GM19025 (cell line): ENCODE results near the gene JAK3.

Experiments used
- ATAC-seq: cut with Tn5 transposase; IDR thresholded peaks from one replicate; pipeline ENCODE4 v1.9.1; 2021; ENCODE audit warnings: mild to moderate bottlenecking, low read depth, moderate library complexity; ENCODE audit not compliant: unreplicated experiment

Gene JAK3

DNA sequence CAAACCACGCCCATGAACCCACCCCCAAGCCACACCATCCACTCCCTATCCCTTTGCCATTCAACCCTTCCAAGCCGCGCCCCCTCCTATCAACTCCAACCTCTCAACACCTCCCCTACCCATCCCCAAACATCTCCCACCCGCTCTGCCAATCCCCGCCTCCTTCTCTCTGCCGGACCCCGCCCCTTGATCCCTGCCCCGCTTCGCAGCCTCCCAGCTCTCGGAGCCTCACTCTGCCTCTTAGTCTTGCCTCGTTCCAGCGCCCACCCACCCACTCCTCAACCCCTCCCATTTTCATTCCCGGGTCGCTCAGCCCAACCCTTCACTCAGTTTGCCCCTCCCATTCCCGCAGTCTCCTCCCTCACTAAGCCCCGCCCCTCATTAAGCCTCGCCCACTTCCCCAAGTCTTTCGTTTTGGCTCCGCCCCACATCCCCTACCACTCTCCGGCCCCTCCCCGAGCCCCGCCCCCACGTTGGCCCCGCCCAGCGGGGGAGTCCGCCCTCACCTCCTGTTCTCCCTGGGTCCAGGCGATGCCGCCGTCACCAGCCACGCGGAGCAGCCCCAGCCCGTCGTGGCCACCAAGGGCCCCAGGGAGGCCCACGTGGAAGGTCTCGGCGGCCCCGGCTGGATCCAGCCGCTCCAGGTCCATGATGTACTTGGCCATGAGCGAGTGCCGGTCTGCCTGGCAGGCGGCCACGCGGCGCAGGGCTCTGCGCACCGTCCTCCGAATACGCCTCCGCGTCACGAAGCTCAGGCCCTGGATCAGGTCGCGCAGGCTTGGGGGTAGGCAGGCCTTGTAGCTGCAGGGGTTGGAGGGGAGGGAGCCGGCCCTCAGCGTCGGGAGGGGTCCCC lies 5.7 kb downstream of the JAK3 start:
- no peak for ATAC-seq

DNA sequence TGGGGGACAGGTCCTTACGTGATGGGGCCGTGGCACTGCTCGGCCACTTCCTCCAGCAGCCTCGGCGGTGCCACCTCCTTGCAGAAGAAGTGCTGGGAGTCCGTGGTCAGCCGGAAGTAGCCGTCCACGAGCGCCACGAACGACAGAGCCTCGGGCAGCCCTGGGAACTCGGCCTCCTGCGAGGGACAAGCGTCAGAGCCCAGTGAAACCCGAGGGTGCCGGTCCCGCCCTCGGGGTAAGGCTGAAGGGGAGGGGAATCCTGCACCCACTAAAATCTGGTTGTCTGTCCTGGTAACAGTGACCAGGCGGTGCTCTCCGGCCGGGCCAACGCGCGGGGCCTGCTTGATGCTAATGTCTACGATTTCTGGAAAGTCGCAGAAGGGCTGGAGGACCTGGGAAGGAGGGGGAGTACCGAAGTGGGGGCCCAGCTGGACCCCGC lies 6.4 kb downstream of the JAK3 start:
- ATAC-seq, result no peak

DNA sequence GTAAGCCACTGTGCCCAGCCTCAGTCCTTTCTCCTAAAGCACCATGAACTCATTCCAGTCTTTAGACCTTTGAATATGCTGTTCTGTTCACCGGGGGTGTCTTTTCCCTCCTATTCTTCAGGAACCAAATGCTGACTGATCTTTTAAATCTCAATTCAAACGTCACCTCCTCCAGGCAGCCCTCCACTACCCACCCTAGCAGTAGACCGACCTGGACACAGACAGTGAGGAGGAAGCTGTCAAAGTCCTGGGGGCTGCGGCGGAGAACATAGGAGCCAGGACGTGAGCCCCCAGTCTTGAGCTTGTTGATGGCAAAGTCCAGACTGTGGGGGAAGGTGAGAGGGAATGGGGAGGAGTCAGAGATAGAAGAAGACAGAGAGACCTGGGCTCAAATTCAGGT lies 7.8 kb downstream of the JAK3 start:
- no peak for ATAC-seq

DNA sequence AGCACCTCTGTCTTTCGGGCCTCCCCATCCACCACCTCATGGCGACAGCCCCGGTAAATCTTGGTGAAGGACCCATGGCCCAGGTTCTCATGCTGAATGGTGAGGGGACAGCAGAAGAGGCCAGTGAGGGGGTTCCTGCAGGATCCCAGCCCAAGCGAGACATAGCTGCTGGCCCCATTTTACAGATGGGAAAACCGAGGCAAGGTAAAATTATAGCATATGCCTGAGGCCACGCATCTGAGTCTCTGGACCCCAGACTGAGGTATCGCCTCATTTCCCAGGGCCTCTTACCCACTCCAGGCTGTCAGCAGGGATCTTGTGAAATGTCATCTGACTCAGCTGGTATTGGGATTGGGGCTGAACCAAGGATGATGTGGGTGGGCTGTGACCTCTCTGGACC lies 9.8 kb downstream of the JAK3 start:
- no peak for ATAC-seq

DNA sequence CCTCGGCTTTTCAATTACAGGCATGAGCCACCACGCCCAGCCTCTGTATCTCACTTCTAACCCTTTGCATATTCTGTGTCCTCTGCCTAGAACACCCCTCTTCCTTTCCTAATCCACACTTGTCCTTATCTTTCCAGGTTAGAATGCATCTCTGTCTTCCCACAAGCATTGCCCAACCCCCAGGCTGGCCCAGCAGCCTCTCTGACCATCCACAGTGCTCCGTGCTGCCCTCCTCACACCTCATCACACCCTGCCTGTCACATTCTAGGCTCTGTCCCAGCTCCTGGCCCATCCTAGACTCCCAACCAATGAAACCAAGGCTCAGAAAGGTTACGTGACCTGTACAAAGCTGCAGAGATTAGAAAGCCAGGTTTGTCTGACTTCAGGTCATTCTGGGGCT lies 11.3 kb downstream of the JAK3 start:
- ATAC-seq, result no peak

DNA sequence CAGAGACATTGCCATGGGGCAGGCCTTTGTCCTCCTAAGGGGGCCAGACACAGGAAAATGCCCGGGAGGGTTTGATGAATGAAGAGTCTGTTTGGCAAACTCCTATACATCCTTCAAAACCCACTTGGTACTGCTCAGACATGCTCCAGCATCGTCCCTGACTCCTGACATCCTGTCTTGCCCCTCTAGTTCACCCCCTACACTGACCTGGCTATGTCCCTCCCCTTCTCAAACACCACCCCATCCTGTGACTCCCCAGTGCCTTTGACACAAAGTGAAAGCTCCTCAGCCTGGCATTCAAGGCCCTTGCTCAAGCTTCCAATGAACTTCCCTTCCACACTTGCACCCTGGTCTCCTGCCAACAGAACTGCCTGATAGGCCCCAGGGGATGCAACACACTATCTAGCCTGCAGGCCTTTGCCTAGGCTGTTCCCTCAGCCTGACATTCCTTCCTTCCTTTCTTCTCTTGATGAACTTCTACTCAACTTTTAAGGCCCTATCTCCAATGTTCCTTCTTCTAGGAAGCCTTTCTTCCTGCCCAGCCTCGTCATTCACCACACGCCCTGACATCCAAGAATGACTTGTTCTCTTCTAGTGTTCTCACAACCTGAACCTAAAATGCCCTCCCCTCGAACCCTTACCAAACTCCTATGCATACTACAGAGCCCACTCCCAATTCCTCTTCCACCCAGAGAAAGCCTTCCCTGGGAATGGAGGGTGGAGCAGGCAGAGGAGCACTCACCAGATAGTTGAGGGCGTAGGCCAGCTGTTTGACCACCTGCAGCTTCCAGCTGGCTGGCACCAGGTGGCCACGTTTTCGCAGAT lies 12.4 kb downstream of the JAK3 start:
- ATAC-seq, result no peak

DNA sequence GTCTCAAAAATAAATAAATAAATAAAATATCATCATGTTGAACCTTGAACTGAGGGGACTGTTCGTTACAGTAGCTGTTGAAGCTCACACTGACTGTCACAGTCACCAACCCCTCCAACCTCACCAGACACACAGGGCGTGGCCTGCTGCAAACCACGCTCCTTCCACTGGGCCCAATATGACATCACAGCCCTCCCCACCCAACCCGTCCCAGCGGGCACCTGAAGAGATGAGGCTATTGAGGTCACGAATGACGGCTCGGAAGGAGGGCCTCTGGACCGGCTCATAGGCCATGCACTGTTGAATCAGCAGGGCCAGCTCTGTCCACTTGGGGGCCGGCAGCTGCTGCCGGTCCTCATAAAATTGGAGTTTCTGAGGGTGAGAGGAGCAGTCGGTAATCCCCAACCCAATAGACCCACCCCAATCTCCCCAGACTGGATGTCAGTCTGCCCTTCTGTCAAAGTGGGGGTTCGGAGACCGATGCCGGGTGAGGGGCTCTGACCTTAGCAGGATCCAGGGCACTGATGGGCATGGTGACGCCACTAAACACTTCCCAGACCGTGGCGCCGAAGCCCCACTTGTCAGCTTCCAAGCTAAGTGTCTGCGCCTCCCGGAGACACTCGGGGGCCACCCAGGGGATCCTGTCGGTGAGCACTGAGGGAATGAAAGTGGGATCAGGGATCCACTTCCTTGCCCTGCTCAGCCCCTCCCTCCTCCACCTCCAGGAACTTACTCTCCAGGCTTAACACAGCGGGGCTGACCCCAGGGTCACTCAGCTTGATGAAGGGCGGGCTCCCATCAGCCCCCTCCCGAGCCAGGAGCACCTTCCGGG lies 13.2 kb downstream of the JAK3 start:
- ATAC-seq, result no peak

DNA sequence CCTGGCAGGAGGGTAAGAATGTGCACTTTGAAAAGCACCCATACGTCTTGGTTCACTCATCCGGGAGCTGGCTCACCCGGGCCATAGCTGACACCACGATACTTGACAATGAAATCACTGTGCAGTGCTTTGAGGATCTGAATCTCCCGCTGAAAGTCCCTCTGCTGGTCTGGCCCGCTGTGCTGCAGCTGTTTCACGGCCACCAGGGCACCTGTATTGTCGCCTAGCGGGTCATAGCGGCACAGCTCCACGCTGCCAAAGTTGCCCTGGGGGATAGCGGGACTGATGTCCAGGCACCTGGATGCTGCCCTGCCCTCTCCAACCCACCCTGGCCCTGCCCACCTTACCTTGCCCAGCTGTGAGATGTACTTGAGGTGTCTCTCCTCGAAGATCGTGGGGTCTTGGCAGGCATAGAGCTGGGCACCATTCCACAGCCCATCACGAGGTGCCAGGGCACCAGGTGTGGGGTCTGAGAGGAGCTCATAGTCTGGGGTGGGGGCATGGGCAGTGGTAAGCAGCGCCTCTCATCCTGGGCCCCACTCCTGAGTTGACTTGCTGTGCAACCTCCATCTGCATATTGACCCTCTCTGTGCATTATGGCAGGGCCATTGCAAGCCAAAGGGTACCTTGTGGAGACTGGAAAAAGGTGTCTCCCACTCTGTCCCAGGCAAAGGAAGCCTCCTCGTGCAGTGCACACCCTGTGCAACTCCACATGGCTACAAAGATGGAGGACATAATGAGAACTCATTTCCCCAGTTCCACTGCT lies 15.2 kb downstream of the JAK3 start:
- no peak for ATAC-seq

DNA sequence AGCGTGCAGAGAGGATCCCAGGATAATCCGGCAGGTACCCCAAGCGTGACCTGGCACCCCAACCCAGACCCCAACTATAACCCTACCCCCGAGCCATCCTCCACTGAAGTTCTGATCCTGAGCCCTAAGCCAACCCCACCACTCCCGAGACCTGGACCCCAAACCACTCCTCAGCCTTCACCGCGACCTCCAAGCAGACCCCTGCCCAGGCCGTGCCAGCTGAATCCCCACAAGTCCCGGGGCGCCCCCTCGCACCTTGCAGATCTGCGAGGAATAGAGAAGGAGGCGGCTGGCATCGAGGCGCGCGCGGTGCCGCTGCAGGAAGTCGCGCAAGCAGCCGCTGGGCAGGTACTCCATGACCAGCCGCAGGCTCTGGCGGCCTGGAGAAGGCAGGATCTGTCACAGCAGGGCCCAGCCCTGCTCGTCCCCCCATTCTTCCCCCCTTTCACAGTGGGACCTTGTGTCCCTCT lies 16.3 kb downstream of the JAK3 start:
- ATAC-seq, result no peak

DNA sequence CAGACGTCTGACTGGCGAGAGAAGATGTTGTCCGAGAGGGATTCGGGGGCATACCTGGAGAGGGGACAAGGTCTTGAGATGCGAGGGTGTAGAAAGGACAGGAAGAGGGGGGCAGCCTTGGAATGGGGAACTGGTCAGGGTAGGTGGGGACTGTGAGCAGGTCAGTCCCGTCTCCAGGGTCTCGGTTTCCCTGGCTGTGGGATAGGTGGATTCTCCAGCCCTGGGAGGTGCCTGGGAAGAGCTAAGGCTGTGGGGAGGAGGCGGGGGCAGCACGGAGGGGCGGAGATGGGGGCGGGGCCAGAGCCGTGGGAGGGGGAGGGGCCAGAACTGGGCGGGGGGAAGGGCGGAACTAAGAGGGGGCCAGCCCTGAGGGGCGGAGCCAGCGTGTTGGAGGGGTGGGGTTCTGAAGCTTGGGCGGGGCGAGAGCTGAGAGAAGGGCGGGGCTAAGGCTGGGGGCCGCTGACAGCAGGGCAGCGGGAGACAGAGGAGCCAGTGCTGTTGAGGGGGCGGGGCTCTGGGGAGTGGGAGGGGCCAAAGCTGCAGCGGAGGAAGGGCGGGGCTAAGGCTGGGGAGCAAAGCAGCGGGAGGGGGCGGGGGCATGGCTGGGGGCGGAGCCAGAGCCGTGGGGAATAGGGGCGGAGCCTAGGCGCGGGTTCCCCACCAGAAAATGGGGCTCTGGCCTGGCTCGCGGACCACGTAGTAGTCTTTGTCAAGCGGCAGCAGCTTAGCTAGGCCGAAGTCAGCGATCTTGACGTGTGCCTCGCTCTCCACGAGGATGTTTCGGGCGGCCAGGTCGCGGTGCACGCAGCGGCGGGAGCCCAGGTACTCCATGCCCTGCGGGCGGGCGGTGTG lies 17.0 kb downstream of the JAK3 start:
- no peak for ATAC-seq

DNA sequence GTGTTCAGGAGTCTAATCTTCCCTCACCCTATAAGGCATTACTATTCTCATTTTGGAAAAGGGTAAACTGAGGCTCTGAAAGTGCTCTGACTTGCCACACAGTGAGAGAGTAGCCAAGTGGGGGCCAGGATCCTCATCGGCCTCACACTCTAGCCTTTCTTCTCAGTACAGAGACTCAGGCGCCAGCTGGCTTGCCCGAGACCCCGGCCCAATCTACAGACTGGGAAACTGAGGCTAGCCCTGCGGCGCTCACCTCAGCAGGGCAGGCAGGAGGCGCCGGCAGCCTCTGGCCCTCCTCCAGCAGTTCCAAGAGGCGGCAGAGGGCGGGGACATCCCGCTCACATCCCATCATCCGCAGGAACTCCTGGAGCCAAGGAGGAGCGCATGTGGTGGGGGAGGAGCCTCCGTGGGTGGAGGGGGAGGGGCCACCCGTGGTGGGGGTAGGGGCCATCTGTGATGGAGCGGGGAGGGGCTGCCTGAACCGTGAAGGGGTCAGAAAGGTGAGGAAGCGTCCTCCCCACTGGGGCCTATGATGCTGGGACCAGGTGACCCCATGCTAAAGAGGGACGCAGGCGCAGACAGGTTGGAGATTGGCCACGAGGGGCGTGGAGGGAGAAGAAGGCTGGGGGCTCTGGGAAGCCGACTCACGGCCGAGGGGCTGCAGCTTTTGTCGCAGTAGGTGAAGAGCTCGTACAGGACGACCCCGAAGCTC lies 17.8 kb downstream of the JAK3 start:
- ATAC-seq, result no peak

DNA sequence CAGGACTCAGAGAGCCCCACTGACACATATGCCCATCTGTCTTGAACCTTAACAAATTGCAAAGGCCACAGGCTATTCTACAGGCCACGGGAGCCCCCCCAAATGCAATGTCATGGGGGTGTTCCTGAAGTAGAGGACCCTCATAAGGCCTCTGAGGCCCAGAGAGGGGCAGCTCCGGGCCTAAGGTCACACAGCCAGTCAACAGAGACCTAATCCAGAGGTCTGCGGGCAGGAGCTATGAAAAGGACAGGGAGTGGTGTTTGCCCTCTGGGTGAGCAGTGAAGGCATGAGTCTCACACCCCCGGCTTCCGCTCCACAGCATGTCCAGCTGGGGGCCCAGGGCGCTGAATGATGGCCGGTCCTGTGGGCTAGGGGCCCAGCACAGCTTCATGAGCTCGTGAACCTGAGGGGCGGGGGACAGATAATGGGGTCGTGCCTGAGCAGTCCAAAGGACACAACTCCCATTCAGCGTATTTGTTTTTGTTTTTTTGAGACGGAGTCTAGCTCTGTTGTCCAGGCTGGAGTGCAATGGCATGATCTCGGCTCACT lies 21.2 kb downstream of the JAK3 start:
- no peak for ATAC-seq

DNA sequence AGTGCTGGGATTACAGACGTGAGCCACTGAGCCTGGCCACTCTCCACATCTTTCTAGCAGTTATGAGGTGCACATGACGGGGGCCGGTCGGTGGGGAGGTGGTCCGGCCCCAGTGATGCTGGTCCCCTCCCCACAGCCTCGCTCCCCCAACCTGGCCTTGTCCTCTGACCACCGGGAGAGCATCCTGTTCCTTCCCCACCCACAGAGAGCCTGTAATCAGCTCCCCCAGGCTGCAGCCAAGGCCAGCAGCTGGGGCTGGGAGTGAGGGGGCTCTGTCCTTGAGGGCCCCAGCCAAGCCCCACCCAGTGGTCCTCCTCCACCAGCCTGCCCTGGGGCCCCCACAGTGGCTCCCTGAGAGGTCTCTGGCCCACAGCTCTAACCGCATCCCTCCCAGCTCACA lies 23.4 kb downstream of the JAK3 start:
- ATAC-seq, result no peak

DNA sequence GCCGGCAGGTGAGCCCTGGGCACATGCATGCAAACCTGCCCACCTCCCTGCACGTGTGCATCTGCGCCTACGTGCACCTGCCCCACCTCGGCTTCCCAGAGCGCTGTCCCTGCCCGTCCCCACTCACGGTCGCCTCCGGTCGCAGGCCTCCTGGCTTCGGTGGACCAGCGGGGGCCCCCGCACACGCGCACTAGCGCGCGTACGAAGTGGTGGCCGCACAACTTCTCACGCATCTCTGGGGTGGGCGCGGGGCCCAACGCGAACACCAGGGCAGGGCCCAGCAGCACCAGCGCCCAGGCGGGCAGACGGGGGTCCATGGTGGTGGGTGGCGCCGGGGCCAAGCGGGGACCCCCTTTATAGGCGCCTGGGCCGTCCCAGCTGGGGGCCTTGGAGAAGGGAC lies 26.6 kb downstream of the JAK3 start, which contains the start of gene INSL3:
TSS of gene INSL3 (minus strand) at position 330 of the 400 bp plus-strand sequence. CDS start at position 317, 13 bp downstream.
- ATAC-seq, result no peak

DNA sequence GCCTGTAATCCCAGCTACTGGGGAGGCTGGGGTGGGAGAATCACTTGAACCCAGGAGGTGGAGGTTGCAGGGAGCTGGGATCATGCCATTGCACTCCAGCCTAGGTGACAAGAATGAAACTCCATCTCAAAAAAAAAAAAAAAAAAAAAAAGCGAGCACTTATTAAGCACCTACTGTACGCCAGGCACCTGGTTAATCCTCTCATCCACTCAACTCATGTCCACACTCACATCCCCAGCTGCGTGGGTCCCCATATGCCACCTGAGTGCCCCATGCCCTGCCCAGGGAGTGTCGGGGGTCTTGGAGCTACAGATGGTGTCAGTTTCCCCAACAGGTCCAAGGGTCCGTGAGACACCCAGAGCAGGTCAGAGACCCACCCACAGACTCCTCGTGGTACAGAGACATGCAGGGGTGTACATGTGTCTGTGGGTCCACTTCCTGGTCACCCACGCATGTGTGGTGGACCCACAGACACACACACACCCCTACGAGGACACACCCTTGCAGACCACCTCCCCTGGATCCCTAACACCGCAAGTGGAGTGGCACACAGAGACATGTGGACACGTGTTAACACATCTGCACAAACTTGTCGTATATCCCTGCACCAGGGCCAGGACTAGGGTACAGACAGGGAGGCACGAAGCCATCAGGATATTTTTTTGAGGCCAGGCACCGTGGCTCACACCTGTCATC lies 30.0 kb downstream of the JAK3 start:
- ATAC-seq, result no peak

DNA sequence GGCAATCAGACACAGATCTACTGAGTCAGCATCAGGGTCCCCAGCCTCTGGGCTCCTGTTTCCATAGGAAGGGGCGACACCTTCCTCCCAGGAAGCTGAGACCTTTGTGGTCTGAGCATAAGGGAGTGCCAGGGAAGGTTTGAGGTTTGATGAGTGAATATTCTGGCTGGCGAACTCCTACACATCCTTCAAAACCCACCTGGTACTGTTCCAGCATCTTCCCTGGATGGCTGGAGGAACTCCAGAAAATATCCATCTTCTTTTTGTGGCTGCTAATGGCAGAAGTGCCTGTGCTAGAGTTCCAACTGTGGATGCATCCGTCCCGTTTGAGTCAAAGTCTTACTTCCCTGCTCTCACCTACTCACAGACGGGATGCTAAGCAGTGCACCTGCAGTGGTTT lies 35.7 kb downstream of the JAK3 start:
- no peak for ATAC-seq

DNA sequence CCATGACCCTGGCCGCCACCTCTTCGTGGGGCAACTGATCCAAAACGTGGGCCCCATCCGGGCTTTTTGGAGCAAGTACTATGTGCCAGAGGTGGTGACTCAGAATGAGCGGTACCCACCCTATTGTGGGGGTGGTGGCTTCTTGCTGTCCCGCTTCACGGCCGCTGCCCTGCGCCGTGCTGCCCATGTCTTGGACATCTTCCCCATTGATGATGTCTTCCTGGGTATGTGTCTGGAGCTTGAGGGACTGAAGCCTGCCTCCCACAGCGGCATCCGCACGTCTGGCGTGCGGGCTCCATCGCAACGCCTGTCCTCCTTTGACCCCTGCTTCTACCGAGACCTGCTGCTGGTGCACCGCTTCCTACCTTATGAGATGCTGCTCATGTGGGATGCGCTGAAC lies 36.1 kb downstream of the JAK3 start:
- no peak for ATAC-seq
